K562 (cell line): ENCODE results near the gene DNAAF6. TPM values are rescaled to one million over a fixed set of nuclear protein-coding genes. Genes with fewer than 3 reads are reported as not detected.

Experiments
- ATAC-seq: fragments of 200-7000 bp; cut with Tn5 transposase; 3 replicates; pipeline ENCODE4 v1.9.1; 2020; ENCODE audit warnings: moderate library complexity
- BruUV-seq: library from RNA; stranded (reverse); fragments of 400-500 nt; replicated peaks from 2 replicates; lab custom pipeline; 2021; lab: Mats Ljungman, UMichigan
- CTCF ChIA-PET: fragments of 300-600 bp; formaldehyde crosslinking; extraction: SDS; loops from one replicate; lab custom pipeline; 2021; ENCODE audit warnings: low intra/inter-chr PET ratio; lab: Yijun Ruan, JAX
- POLR2A ChIA-PET: fragments of 300-600, 350-650 bp; sonication (Branson Sonifier 250); formaldehyde crosslinking; extraction: SDS; loops from one replicate; lab custom pipeline; 2021; ENCODE audit warnings: antibody characterized with exemption, inconsistent platforms; lab: Yijun Ruan, JAX
- DNase-seq, 4 experiments: peaks; one replicate each; pipeline versions ENCODE4 v3.0.0 to v3.0.0-alpha.2; 2011 to 2018; ENCODE audit warnings: low spot score in 3 of 4, mixed read lengths in 3 of 4; ENCODE audit errors: extremely low read depth in 1 of 4
- FAIRE-seq: peaks from 2 replicates; lab custom pipeline; 2011; peaks lifted over from hg19 to GRCh38; lab: Jason Lieb, UNC
- H2AFZ ChIP-seq: 2 replicates; pipeline ENCODE4 v1.6.0; 2011; ENCODE audit warnings: low read depth, low read length, control low read depth, inconsistent platforms
- H3K27ac ChIP-seq: fragments of 200-600 bp; 3 replicates; pipeline ENCODE4 v1.8.0; 2011; ENCODE audit warnings: low read depth, mild to moderate bottlenecking, control low read depth, inconsistent platforms, low read length, moderate library complexity, mixed read lengths; ENCODE audit errors: extremely low read depth
- H3K27me3 ChIP-seq, 2 experiments: fragments of 300-600 bp in 1 of 2; 2 replicates in 1 of 2; 3 replicates in 1 of 2; pipeline versions ENCODE4 v1.6.0 to v1.8.0; 2011; ENCODE audit warnings: inconsistent platforms in 2 of 2, low read length in 2 of 2, mild to moderate bottlenecking in 1 of 2, mixed read lengths in 1 of 2, moderate library complexity in 1 of 2; ENCODE audit not compliant: control insufficient read depth in 2 of 2, insufficient read depth in 2 of 2
- H3K36me3 ChIP-seq: fragments of 300-600 bp; 3 replicates; pipeline ENCODE4 v1.8.0; 2011; ENCODE audit warnings: mild to moderate bottlenecking, low read length, inconsistent platforms; ENCODE audit not compliant: control insufficient read depth, insufficient read depth
- H3K4me1 ChIP-seq, 2 experiments: fragments of 200-600 bp in 1 of 2; replicated peaks in 1 of 2; 2 replicates in 1 of 2; 3 replicates in 1 of 2; pipeline versions ENCODE4 v1.5.1 to v1.8.0; 2011; ENCODE audit warnings: inconsistent platforms in 2 of 2, low read length in 2 of 2, mild to moderate bottlenecking in 1 of 2, mixed read lengths in 1 of 2, moderate library complexity in 1 of 2; ENCODE audit not compliant: control insufficient read depth in 2 of 2, insufficient read depth in 2 of 2
- H3K4me2 ChIP-seq: 2 replicates; pipeline ENCODE4 v1.6.1; 2011; ENCODE audit warnings: low read length, control low read depth, inconsistent platforms, mixed read lengths; ENCODE audit not compliant: insufficient read depth
- H3K4me3 ChIP-seq: fragments of 200-600 bp; sonication (generic), shearing (Covaris generic); 2 replicates; pipeline ENCODE4 v1.5.1; 2016; ENCODE audit warnings: control low read depth, inconsistent platforms
- H3K79me2 ChIP-seq: fragments of 200-600 bp; 3 replicates; pipeline ENCODE4 v1.8.0; 2011; ENCODE audit warnings: low read length, inconsistent platforms; ENCODE audit not compliant: control insufficient read depth, insufficient read depth
- H3K9ac ChIP-seq, 2 experiments: 2 replicates each; pipeline versions ENCODE4 v1.6.0 to v1.6.1; 2011; ENCODE audit warnings: low read depth in 2 of 2, low read length in 2 of 2, control low read depth in 1 of 2, inconsistent platforms in 1 of 2, mild to moderate bottlenecking in 1 of 2, mixed read lengths in 1 of 2; ENCODE audit not compliant: insufficient read depth in 1 of 2
- H3K9me1 ChIP-seq: one replicate; pipeline ENCODE4 v1.6.0; 2011; ENCODE audit warnings: inconsistent platforms, mild to moderate bottlenecking, low read length, moderate library complexity; ENCODE audit not compliant: control insufficient read depth, insufficient read depth
- H3K9me3 ChIP-seq: replicated peaks from 2 replicates; pipeline ENCODE4 v1.5.1; 2011; ENCODE audit warnings: low read depth, low read length, inconsistent platforms; ENCODE audit not compliant: control insufficient read depth, insufficient read depth
- H4K20me1 ChIP-seq: replicated peaks from 2 replicates; pipeline ENCODE4 v1.6.1; 2011; ENCODE audit warnings: low read length, inconsistent platforms, mixed read lengths; ENCODE audit not compliant: control insufficient read depth, insufficient read depth
- C11orf30 ChIP-seq: fragments of 450-650 bp; IDR thresholded peaks from 2 replicates; pipeline ENCODE4 v1.6.1; 2016; ENCODE audit warnings: low read depth, mild to moderate bottlenecking
- CAMTA2 ChIP-seq: fragments of 250-450 bp; sonication (Bioruptor Pico); conservative IDR thresholded peaks from 2 replicates; pipeline ENCODE4 v1.5.1; 2022
- ERF ChIP-seq: fragments of 450-650 bp; formaldehyde crosslinking; IDR thresholded peaks from 2 replicates; pipeline ENCODE4 v1.4.0; 2020; ENCODE audit warnings: mild to moderate bottlenecking, mixed read lengths
- HDGF ChIP-seq: fragments of 450-650 bp; IDR thresholded peaks from 2 replicates; pipeline ENCODE4 v1.6.1; 2016
- MAFF ChIP-seq: IDR thresholded peaks from 2 replicates; pipeline ENCODE4 v1.6.1; 2012; ENCODE audit warnings: low read length, improper control_type of control experiment
- MAFG ChIP-seq: fragments of 450-650 bp; conservative IDR thresholded peaks from 2 replicates; pipeline ENCODE4 v1.6.1; 2016; ENCODE audit warnings: missing genetic modification characterization, missing compliant biosample characterization
- MAFK ChIP-seq: IDR thresholded peaks from 2 replicates; pipeline ENCODE4 v1.6.1; 2011; ENCODE audit warnings: low read length, improper control_type of control experiment
- PYGO2 ChIP-seq: fragments of 450-650 bp; IDR thresholded peaks from 2 replicates; pipeline ENCODE4 v1.6.1; 2016; ENCODE audit warnings: mild to moderate bottlenecking, missing genetic modification characterization, moderate library complexity, missing compliant biosample characterization
- ZNF316 ChIP-seq: fragments of 450-650 bp; IDR thresholded peaks from 2 replicates; pipeline ENCODE4 v1.6.1; 2016
- WGBS: fragments of 100-300 bp; shearing (Covaris generic); methylation state at CpG from one replicate; pipeline ENCODE4 v1.1.6; 2016; ENCODE audit warnings: low coverage, mixed read lengths; ENCODE audit not compliant: insufficient coverage; ENCODE audit errors: missing lambda C conversion rate; 5-methylcytosine and 5-hydroxymethylcytosine counted together
- in situ Hi-C: fragments of 300-500 bp; cut with MboI; formaldehyde crosslinking; loops from 4 replicates; pipeline ENCODE4 v1.15.0; 2018; ENCODE audit warnings: inconsistent platforms, mixed read lengths
- intact Hi-C: fragments of 100-400 bp; cut with micrococcal nuclease; formaldehyde crosslinking; loops from 2 replicates; pipeline ENCODE4 v1.14.2; 2022
- polyA plus RNA-seq, 8 experiments: library from polyadenylated mRNA; depleted of rRNA in 4 of 8; stranded (reverse) in 5 of 8; unstranded in 3 of 8; fragments of >200 nt; fragmentation: Nextera tagmentation in 2 of 8; fragmentation: Illumina TruSeq in 1 of 8; extraction: Ambion mirVana in 2 of 8; extraction: Trizol in 1 of 8; gene quantifications; 2 replicates each; pipeline versions ENCODE4 v1.2.1 to v1.2.3, GENCODE V29; 2011 to 2014; ENCODE audit warnings: inconsistent platforms in 1 of 8, missing spikeins in 1 of 8
- total RNA-seq, 7 experiments: library from RNA; depleted of rRNA in 6 of 7; stranded (reverse); fragments of >200 nt in 6 of 7; fragmentation: Illumina TruSeq in 2 of 7; extraction: Trizol in 2 of 7; gene quantifications; 2 replicates each; pipeline versions ENCODE4 v1.2.1 to v1.2.3, GENCODE V29; 2011 to 2021; ENCODE audit warnings: low replicate concordance in 1 of 7
- TF ChIP-seq, protein P1 (sequence below): fragments of 250-450 bp; sonication (Bioruptor Pico); IDR thresholded peaks from 2 replicates; pipeline ENCODE4 v1.5.0; 2022; ENCODE audit warnings: mild to moderate bottlenecking

DNAAF6 gene
- total and polyA plus RNA-seq, 9 of the 15 experiments (the other 6 are each of a cell fraction or from before 2014, with no cell fraction given) = 0.04 to 0.17 (median 0.14) TPM; not detected in 4

DNA sequence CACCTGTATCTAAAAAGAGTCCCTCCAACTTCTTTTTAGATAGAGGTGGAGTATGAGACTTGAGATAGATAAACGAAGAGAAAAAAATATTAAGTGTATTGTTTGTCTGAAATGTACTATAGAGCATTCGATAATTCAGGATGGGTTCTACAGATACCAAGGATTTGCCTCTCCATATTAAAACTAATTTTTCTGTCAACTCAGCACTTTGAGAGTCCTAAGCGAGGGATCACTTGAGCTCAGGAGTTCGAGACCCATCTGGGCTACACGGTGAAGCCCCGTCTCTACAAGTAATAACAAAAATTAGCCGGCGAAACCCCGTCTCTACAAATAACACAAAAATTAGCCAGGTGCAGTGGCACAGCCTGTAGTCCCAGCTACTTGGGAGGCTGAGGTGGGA is 1.5 kb downstream of the DNAAF6 start:
- no peak overlapping the region for H3K27ac ChIP-seq
- intact Hi-C loops = loop anchor here (5.0 kb wide), 1 partner anchor 56 kb away; no protein-coding TSS in a partner anchor
- H3K9me1 ChIP-seq = no peaks in the 10 kb centered on the region
- CTCF ChIA-PET = no interaction called here
- H3K27me3 ChIP-seq = no peaks in the 10 kb centered on the region
- no peak for ATAC-seq
- POLR2A ChIA-PET = interaction anchor here (0.6 kb wide), 1 partner anchor 21 kb away, joined by 4 read pairs; no protein-coding TSS in a partner anchor
- H3K9ac ChIP-seq = no peak overlapping the region
- H3K9me3 ChIP-seq = no peaks in the 10 kb centered on the region
- H3K4me3 ChIP-seq = no peak overlapping the region
- H3K4me1 ChIP-seq = peaks cover 4 to 9% of the 10 kb centered on the region in 2 experiments; a peak in 4 of 5 replicates
- no peak for FAIRE-seq
- H3K79me2 ChIP-seq = peaks cover 27% of the 10 kb centered on the region
- in situ Hi-C loops = no loop called here
- 97% methylated on average over 6 of the region's 9 CpGs for WGBS
- no peak for DNase-seq
- TF ChIP-seq C11orf30 (peak; percentile 76; the same call in 1 of the 2 replicates), MAFG (peak; percentile 65), ERF (CRISPR knock-in tag) (no peak), MAFK (peak; percentile 94), MAFF (peak; percentile 88), HDGF (no peak), PYGO2 (tag) (no peak), ZNF316 (peak; percentile 88), CAMTA2 (CRISPR knock-in tag) (no peak)
- TF ChIP-seq, protein P1, sequence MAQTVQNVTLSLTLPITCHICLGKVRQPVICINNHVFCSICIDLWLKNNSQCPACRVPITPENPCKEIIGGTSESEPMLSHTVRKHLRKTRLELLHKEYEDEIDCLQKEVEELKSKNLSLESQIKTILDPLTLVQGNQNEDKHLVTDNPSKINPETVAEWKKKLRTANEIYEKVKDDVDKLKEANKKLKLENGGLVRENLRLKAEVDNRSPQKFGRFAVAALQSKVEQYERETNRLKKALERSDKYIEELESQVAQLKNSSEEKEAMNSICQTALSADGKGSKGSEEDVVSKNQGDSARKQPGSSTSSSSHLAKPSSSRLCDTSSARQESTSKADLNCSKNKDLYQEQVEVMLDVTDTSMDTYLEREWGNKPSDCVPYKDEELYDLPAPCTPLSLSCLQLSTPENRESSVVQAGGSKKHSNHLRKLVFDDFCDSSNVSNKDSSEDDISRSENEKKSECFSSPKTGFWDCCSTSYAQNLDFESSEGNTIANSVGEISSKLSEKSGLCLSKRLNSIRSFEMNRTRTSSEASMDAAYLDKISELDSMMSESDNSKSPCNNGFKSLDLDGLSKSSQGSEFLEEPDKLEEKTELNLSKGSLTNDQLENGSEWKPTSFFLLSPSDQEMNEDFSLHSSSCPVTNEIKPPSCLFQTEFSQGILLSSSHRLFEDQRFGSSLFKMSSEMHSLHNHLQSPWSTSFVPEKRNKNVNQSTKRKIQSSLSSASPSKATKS (CRISPR knock-in tag) = no peak
- H4K20me1 ChIP-seq = no peaks in the 10 kb centered on the region
- no peak overlapping the region for H3K4me2 ChIP-seq
- no TSS peak for BruUV-seq
- H2AFZ ChIP-seq = no peak overlapping the region
- no peaks in the 10 kb centered on the region for H3K36me3 ChIP-seq
